Neural progenitor cell (in vitro differentiated cells): ENCODE results near the gene LPP.

Experiments used
- CTCF ChIP-seq: fragments of 200-600 bp; sonication (generic); IDR thresholded peaks from 2 replicates; pipeline ENCODE4 v1.5.1; 2017; ENCODE audit warnings: antibody characterized with exemption, mild to moderate bottlenecking
- EZH2phosphoT487 ChIP-seq: fragments of 200-600 bp; sonication (generic); IDR thresholded peaks from 2 replicates; pipeline ENCODE4 v1.6.1; 2017; ENCODE audit warnings: antibody characterized with exemption

DNA sequence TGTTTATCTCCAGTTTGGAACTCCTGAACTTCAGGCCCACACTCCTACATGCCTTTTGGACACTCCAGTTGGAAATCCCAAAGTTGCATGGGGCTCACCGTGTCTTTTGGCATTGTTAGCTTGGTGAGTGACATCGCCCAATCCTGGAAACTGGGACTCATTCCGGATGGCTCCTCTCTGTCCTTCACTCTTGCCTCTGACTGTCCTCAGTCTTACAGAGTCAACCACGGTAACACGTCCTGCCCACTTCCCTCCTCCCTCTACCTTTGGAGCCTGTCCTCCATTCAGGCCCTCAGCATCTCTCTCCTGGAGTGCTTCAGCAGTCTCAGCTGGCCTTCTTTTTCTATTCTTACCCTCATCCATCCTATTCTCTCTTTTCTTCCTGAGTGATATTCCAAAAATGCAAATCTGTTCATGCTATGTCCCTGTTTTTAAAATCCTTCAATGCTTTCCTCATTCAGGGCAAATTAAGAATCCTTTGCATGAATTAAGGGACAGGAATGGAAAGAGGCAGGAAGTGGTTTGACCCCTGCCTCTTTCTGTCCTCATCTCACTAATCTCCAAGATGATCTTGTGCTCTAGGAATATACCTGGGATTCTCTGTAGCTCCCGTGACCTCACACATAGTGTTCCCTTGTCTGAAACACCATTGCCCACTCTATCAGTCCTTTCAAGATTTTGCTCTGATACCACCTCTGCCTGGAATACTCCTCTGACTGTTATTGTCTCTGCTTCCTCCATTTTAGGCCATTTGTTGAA lies 42.5 kb downstream of the LPP start:
- no peak for TF ChIP-seq CTCF
- no peak for TF ChIP-seq EZH2phosphoT487
